SW 1271 (cell line): Measurements from ENCODE around the gene PFKP.

ENCODE experiments used
- DNase-seq, 2 experiments: peaks; one replicate each; lab custom pipeline; 2025; lab: John Stamatoyannopoulos, UW

The PFKP gene

GRCh38 chr10:3067118-3067858, at the start of gene PFKP:
Gene PFKP, plus strand, starts transcription at chr10:3067548. Its CDS starts 48 bp downstream, at chr10:3067596.
- DNase-seq, result no peak

- DNase-seq, result no peak
Observed at GRCh38 chr10:3018247-3018646, 49.1 kb upstream of the PFKP start.

GRCh38 chr10:3020311-3020710, 47.0 kb upstream of the PFKP start:
- DNase-seq, result no peak

GRCh38 chr10:3020881-3021280, 46.5 kb upstream of the PFKP start:
- no peak for DNase-seq

- DNase-seq, result no peak
Observed at GRCh38 chr10:3022027-3022426, 45.3 kb upstream of the PFKP start.

- no peak for DNase-seq
Observed at GRCh38 chr10:3023892-3024291, 43.5 kb upstream of the PFKP start.

- no peak for DNase-seq
Observed at GRCh38 chr10:3025026-3025683, 42.2 kb upstream of the PFKP start.

- DNase-seq, result no peak
Observed at GRCh38 chr10:3027866-3028265, 39.5 kb upstream of the PFKP start.

GRCh38 chr10:3028441-3028840, 38.9 kb upstream of the PFKP start:
- DNase-seq, result no peak

- DNase-seq, result no peak
Observed at GRCh38 chr10:3030765-3031164, 36.6 kb upstream of the PFKP start.

GRCh38 chr10:3031490-3031889, 35.9 kb upstream of the PFKP start:
- DNase-seq, result no peak

- no peak for DNase-seq
Observed at GRCh38 chr10:3033925-3034324, 33.4 kb upstream of the PFKP start.

- no peak for DNase-seq
Observed at GRCh38 chr10:3034616-3035015, 32.7 kb upstream of the PFKP start.

- DNase-seq, result no peak
Observed at GRCh38 chr10:3036155-3037021, 31.0 kb upstream of the PFKP start.

GRCh38 chr10:3037182-3037581, 30.2 kb upstream of the PFKP start:
- DNase-seq, result no peak

GRCh38 chr10:3040069-3040468, 27.3 kb upstream of the PFKP start:
- no peak for DNase-seq

GRCh38 chr10:3042589-3042988, 24.8 kb upstream of the PFKP start:
- no peak for DNase-seq

- DNase-seq, result peak in 1 of 2 experiments; percentile 44
Observed at GRCh38 chr10:3043512-3044368, 23.6 kb upstream of the PFKP start.

- no peak for DNase-seq
Observed at GRCh38 chr10:3045471-3046209, 21.7 kb upstream of the PFKP start.

GRCh38 chr10:3046210-3046779, 21.1 kb upstream of the PFKP start:
- no peak for DNase-seq
